H1 (cell line): Measurements from ENCODE around the gene CROCC2. TPM values are rescaled to one million over a fixed set of nuclear protein-coding genes. Genes with fewer than 3 reads are reported as not detected.

Experiments used
- CBX5 ChIP-seq: fragments of 300-800, 300-1000 bp; sonication (generic); IDR thresholded peaks from 2 replicates; pipeline ENCODE4 v1.7.1; 2016; ENCODE audit warnings: antibody characterized with exemption, low read length, low read depth
- CREB1 ChIP-seq: IDR thresholded peaks from 2 replicates; pipeline ENCODE4 v1.6.1; 2012; ENCODE audit warnings: inconsistent platforms
- KDM4A ChIP-seq: IDR thresholded peaks from one replicate; pipeline ENCODE4 v1.7.1; 2012; ENCODE audit warnings: low read depth, mild to moderate bottlenecking, moderate library complexity, low read length, inconsistent platforms; ENCODE audit not compliant: severe bottlenecking
- KDM5A ChIP-seq: fragments of 200-600 bp; IDR thresholded peaks from 2 replicates; pipeline ENCODE4 v1.7.1; 2012; ENCODE audit warnings: mild to moderate bottlenecking, low read length, inconsistent platforms, mixed read lengths
- NANOG ChIP-seq: IDR thresholded peaks from 2 replicates; pipeline ENCODE4 v1.6.1; 2011; ENCODE audit warnings: low read length, low read depth, mild to moderate bottlenecking, inconsistent platforms; ENCODE audit not compliant: insufficient read depth, poor library complexity, severe bottlenecking
- POLR2A ChIP-seq, 2 experiments: IDR thresholded peaks; 1 replicate in 1 of 2; 2 replicates in 1 of 2; pipeline ENCODE4 v1.6.1; 2011; ENCODE audit warnings: low read depth in 2 of 2, low read length in 2 of 2, mild to moderate bottlenecking in 2 of 2; ENCODE audit errors: control extremely low read depth in 1 of 2
- POU5F1 ChIP-seq: IDR thresholded peaks from 2 replicates; pipeline ENCODE4 v1.6.1; 2011; ENCODE audit warnings: low read depth, mild to moderate bottlenecking, low read length, moderate library complexity
- TEAD4 ChIP-seq: IDR thresholded peaks from 2 replicates; pipeline ENCODE4 v1.6.1; 2012; ENCODE audit warnings: low read depth, low read length, inconsistent platforms, mixed read lengths
- polyA plus RNA-seq, 7 experiments: library from polyadenylated mRNA; depleted of rRNA in 3 of 7; stranded (reverse) in 5 of 7; unstranded in 2 of 7; fragments of >200 nt in 5 of 7; fragments of 200-250 nt in 2 of 7; gene quantifications; 1 replicate in 5 of 7; 2 replicates in 1 of 7; 4 replicates in 1 of 7; pipeline versions ENCODE4 v1.2.1 to v1.2.3, GENCODE V29; 2011 to 2013; ENCODE audit warnings: missing spikeins in 2 of 7, mixed read lengths in 2 of 7
- total RNA-seq: library from RNA; stranded (reverse); fragmentation: NEBNext Ultra II Directional; extraction: Animal tissue kit (Norgen Biotek cat#: 25700); gene quantifications from 2 replicates; pipeline ENCODE4 v1.2.1, GENCODE V29; 2021

Gene CROCC2
- total and polyA plus RNA-seq, 2 of the 8 experiments (the other 6 are each of a cell fraction or from before 2014, with no cell fraction given): not detected

GRCh38 chr2:241003369-241003768 lies 97.2 kb downstream of the CROCC2 start (continued):
- no peak for TF ChIP-seq NANOG
- TF ChIP-seq POLR2A (IDR thresholded peaks at IDR 0.05; ENCODE audit: control extremely low read depth in 1 of 2, low read depth in 2 of 2, low read length in 2 of 2): no peak
- no peak for TF ChIP-seq KDM4A
- no peak for TF ChIP-seq KDM5A
- no peak for TF ChIP-seq CREB1
- TF ChIP-seq POU5F1: no peak
- no peak for TF ChIP-seq CBX5
- TF ChIP-seq TEAD4: no peak
